ENCODE results near the gene MTLN.
"Not testable (repeated sequence)": the region's sequence is repeated elsewhere in the genome, so short reads cannot be mapped to it uniquely, and the experiment has no call there.

MTLN gene

DNA sequence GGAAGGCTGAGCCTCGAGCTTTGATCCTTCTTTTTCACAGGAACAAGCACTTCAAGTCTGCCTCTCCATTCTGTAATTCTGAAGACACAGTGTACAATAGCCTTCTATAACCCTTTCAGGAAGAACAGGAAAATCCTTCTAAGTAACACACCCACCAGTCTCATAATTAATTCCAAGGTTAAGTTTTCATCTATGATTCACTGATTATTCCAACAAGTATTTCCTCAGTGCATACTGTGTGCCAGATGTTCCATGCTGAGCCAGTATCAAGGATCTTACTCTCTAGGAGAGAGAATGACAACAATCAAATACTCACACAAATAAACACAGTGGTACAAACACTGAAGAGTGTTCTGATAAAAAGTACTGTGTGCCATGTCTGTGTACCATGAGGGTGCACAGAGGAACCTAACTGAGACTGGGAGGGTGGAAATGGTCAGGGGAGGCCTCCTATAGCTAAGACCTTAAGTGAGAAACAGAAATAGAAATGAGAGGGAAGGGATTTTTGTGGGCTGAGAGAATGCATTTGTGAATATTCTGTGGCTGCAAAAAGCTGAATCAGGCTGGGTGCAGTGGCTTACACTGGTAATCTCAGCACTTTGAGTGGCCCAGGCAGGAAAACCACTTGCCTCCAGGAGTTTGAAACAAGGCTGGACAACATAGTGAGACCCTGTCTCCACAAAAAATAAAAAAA lies 7.3 kb upstream of the MTLN start:
- TF ChIP-seq, protein P1, sequence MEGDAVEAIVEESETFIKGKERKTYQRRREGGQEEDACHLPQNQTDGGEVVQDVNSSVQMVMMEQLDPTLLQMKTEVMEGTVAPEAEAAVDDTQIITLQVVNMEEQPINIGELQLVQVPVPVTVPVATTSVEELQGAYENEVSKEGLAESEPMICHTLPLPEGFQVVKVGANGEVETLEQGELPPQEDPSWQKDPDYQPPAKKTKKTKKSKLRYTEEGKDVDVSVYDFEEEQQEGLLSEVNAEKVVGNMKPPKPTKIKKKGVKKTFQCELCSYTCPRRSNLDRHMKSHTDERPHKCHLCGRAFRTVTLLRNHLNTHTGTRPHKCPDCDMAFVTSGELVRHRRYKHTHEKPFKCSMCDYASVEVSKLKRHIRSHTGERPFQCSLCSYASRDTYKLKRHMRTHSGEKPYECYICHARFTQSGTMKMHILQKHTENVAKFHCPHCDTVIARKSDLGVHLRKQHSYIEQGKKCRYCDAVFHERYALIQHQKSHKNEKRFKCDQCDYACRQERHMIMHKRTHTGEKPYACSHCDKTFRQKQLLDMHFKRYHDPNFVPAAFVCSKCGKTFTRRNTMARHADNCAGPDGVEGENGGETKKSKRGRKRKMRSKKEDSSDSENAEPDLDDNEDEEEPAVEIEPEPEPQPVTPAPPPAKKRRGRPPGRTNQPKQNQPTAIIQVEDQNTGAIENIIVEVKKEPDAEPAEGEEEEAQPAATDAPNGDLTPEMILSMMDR (IDR thresholded peaks at IDR 0.05; ENCODE audit: extremely low read depth, missing control alignments), result no peak
- DNase-seq (ENCODE audit: low spot score), result no peak

DNA sequence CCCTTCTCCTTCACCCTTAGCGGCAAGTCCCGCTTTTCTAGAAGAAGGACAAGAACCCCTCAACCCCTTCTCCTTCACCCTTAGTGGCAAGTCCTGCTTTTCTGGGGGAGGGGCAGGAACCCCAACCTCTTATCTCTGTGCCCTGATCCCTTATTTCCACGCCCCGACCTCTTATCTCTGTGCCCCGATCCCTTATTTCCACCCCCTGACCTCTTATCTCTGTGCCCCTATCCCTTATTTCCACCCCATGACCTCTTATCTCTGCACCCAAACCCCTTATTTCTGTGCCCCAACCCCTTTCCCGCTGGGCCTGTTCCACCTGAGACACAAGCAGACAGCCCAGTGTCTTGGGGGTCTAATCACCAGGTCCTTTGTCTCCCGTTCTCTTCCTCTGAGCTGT lies 6.5 kb upstream of the MTLN start:
- not testable (repeated sequence) for DNase-seq (ENCODE audit: low spot score)

DNA sequence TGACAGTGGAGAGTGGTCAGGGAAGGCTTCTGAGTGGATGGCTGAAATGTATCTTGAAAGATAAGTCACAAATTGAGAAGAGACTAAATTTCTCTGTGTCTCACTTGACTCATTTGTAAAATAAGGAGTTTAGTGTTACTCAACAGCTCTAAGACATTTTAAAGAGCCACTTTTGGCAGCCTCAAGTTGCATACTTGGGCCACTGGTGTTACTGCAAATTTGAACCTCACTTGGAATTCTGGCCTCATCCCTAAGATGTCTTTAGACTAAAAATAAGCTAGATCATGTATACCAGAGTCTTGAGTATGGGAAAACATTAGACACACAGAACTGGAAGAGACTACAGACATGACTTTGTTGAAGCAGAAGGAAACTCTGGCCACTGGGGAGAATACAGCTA lies 4.5 kb upstream of the MTLN start:
- DNase-seq (ENCODE audit: low spot score), result no peak
- TF ChIP-seq, protein P1 (IDR thresholded peaks at IDR 0.05; ENCODE audit: extremely low read depth, missing control alignments), result no peak

GRCh38 chr2:110216199-110216598 lies 3.9 kb upstream of the MTLN start:
- DNase-seq (ENCODE audit: low spot score), result no peak
- TF ChIP-seq, protein P1 (IDR thresholded peaks at IDR 0.05; ENCODE audit: extremely low read depth, missing control alignments), result no peak

GRCh38 chr2:110215566-110216158 lies 3.3 kb upstream of the MTLN start:
- TF ChIP-seq, protein P1 (IDR thresholded peaks at IDR 0.05; ENCODE audit: extremely low read depth, missing control alignments), result no peak
- DNase-seq (ENCODE audit: low spot score), result no peak

DNA sequence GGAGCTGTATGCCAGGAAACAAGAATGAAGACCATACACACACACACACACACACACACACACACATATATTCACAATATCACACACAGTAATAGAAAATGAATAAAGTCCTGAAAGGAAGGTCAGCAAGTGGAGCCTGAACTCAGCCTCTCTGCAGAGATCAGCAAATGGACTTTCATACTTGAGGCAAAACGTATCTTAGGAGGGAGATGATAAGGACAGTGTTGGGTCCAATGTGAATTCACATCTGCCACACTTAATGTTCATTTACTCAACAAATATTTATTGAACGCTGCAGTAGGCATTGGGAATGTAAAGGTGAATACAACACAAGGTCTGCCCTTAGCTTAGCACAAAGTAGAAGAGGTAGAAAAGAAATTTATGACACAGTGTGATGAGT lies 2.7 kb upstream of the MTLN start:
- DNase-seq (ENCODE audit: low spot score), result no peak
- TF ChIP-seq, protein P1 (IDR thresholded peaks at IDR 0.05; ENCODE audit: extremely low read depth, missing control alignments), result no peak

DNA sequence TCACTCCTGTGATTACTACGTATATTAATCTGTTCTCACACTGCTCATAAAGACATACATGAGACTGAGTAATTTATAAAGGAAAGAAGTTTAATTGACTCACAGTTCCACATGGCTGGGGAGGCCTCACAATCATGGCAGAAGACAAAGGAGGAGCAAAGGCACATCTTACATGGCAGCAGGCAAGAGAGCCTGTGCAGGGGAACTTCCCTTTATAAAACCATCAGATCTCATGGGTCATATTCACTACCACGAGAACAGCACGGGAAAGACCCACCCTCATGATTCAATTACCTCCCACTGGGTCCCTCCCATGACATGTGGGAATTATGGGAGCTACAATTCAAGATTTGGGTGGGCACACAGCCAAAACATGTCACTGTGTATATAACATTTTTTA lies 1.2 kb upstream of the MTLN start:
- not testable (repeated sequence) for DNase-seq (ENCODE audit: low spot score)

DNA sequence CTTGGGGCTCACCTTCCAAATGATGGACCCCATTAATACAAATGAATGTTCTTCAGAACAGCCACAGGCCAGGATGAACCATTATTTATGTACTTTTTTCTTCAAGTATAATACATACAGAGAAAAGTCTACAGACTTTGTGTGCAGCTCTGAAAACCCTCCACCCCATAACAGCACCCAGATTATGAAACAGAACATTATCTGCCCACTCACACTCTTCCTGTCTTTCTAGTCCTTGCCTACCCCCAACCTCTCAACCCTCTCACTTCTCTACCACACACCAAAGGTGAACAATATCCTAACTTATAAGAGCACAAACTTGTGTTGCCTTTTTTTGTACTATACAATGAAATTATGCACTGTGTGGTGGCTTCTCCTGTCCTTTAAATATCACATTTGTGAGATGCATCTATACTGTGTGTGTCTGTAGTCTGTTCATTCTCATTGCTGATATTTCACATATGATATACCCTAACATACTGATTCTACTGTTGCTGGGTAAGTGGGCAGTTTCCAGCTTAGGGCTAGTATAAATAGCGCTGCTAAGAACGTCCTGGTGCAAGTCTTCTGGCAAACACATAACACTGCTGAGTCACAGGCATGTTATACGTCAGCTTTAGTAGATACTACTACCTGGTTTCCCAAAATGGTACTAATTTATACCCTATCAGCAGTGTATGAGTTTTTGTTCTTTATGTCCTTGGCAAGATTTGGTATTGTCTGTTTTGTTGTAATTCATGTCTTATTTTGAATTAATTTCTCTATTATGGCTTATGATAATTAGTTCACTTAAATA lies 6.5 kb downstream of the MTLN start:
- no peak for DNase-seq (ENCODE audit: low spot score)
- TF ChIP-seq, protein P1 (IDR thresholded peaks at IDR 0.05; ENCODE audit: extremely low read depth, missing control alignments), result no peak

Measured in GM20000 (cell line).